WTC11 (cell line): ENCODE data around the gene FAM227B. TPM values are rescaled to one million over a fixed set of nuclear protein-coding genes. Genes with fewer than 3 reads are reported as not detected.

Experiments used
- ATAC-seq: fragments of 200-7000 bp; cut with Tn5 transposase; 2 replicates; pipeline ENCODE4 v1.10.0; 2021; ENCODE audit warnings: mild to moderate bottlenecking, moderate library complexity
- CTCF ChIA-PET: fragments of 300-600 bp; sonication (Branson Sonifier 250); formaldehyde crosslinking; loops from one replicate; lab custom pipeline; 2021; ENCODE audit warnings: antibody characterized with exemption; lab: Charles Lee
- POLR2A ChIA-PET: fragments of 350-600 bp; sonication (Branson Sonifier 250); formaldehyde crosslinking; loops from one replicate; lab custom pipeline; 2021; ENCODE audit warnings: antibody characterized with exemption; lab: Charles Lee
- DNase-seq: peaks from one replicate; pipeline ENCODE4 v3.0.0; 2021; ENCODE audit warnings: low spot score
- H3K27ac Mint-ChIP-seq: 2 replicates; pipeline ENCODE4 v1.8.0; 2021; ENCODE audit warnings: mixed read lengths
- H3K27me3 Mint-ChIP-seq: 2 replicates; pipeline ENCODE4 v1.8.0; 2021; ENCODE audit warnings: low read depth, mild to moderate bottlenecking, moderate library complexity, mixed read lengths
- H3K36me3 Mint-ChIP-seq: 2 replicates; pipeline ENCODE4 v1.8.0; 2021; ENCODE audit warnings: mixed read lengths
- H3K4me1 Mint-ChIP-seq: 2 replicates; pipeline ENCODE4 v1.8.0; 2022; ENCODE audit warnings: mixed read lengths
- H3K4me3 Mint-ChIP-seq: 2 replicates; pipeline ENCODE4 v1.8.0; 2021; ENCODE audit warnings: mild to moderate bottlenecking, moderate library complexity, mixed read lengths
- H3K9me3 Mint-ChIP-seq: 2 replicates; pipeline ENCODE4 v1.8.0; 2021; ENCODE audit warnings: mixed read lengths
- ATF1 ChIP-seq: sonication (generic); formaldehyde crosslinking; IDR thresholded peaks from 2 replicates; pipeline ENCODE4 v1.8.1; 2023; ENCODE audit warnings: mild to moderate bottlenecking, moderate library complexity, missing genetic modification reagents
- ATF2 ChIP-seq: sonication (generic); formaldehyde crosslinking; IDR thresholded peaks from 2 replicates; pipeline ENCODE4 v1.8.1; 2022; ENCODE audit warnings: low read depth, missing genetic modification reagents, borderline replicate concordance
- CTCF ChIP-seq: fragments of 200-600 bp; IDR thresholded peaks from 2 replicates; pipeline ENCODE4 v1.8.0; 2022; ENCODE audit warnings: antibody characterized with exemption
- E2F4 ChIP-seq: sonication (generic); formaldehyde crosslinking; IDR thresholded peaks from 2 replicates; pipeline ENCODE4 v1.8.1; 2022; ENCODE audit warnings: low read depth, mild to moderate bottlenecking, moderate library complexity, missing genetic modification reagents, borderline replicate concordance
- ELF4 ChIP-seq: sonication (generic); formaldehyde crosslinking; IDR thresholded peaks from 2 replicates; pipeline ENCODE4 v1.8.1; 2022; ENCODE audit warnings: low read depth, mild to moderate bottlenecking, moderate library complexity, missing genetic modification reagents
- ERG ChIP-seq: fragments of 250-450 bp; sonication (Bioruptor Pico); IDR thresholded peaks from 2 replicates; pipeline ENCODE4 v1.8.0; 2021; ENCODE audit warnings: mild to moderate bottlenecking
- GTF2I ChIP-seq: fragments of 250-450 bp; sonication (Bioruptor Pico); conservative IDR thresholded peaks from 2 replicates; pipeline ENCODE4 v1.4.0; 2021; ENCODE audit warnings: mild to moderate bottlenecking
- JAZF1 ChIP-seq: fragments of 250-450 bp; sonication (Bioruptor Pico); IDR thresholded peaks from 2 replicates; pipeline ENCODE4 v1.9.0; 2021; ENCODE audit warnings: moderate library complexity, mild to moderate bottlenecking, inconsistent platforms
- RELA ChIP-seq: sonication (generic); formaldehyde crosslinking; IDR thresholded peaks from 2 replicates; pipeline ENCODE4 v1.8.1; 2022; ENCODE audit warnings: missing genetic modification reagents, mild to moderate bottlenecking, borderline replicate concordance
- STAT6 ChIP-seq: sonication (generic); formaldehyde crosslinking; conservative IDR thresholded peaks from 2 replicates; pipeline ENCODE4 v1.8.1; 2023; ENCODE audit warnings: mild to moderate bottlenecking, low read depth, missing genetic modification reagents, moderate library complexity
- ZMAT4 ChIP-seq: fragments of 250-450 bp; sonication (Bioruptor Pico); IDR thresholded peaks from 2 replicates; pipeline ENCODE4 v1.9.0; 2021; ENCODE audit warnings: mild to moderate bottlenecking
- ZNF263 ChIP-seq: sonication (generic); formaldehyde crosslinking; IDR thresholded peaks from 2 replicates; pipeline ENCODE4 v1.8.1; 2022; ENCODE audit warnings: low read depth, mild to moderate bottlenecking, moderate library complexity, missing genetic modification reagents
- ZNF416 ChIP-seq: fragments of 250-450 bp; sonication (Bioruptor Pico); IDR thresholded peaks from 2 replicates; pipeline ENCODE4 v1.9.0; 2021; ENCODE audit warnings: mild to moderate bottlenecking, inconsistent platforms
- total RNA-seq: library from RNA; stranded (reverse); gene quantifications from 3 replicates; pipeline ENCODE4 v1.2.3, GENCODE V29; 2021

The FAM227B gene
- total RNA-seq, 1 experiment from 2014 or later, result 6.8 TPM

GRCh38 chr15:49501586-49501985 lies 119.0 kb downstream of the FAM227B start (continued):
- no peak for TF ChIP-seq CTCF

- Mint-ChIP-seq H3K27ac (no peak overlapping the region), H3K27me3 (no peaks in the 10 kb centered on the region), H3K4me3 (no peak overlapping the region), H3K36me3 (peaks cover 9% of the 10 kb centered on the region), H3K9me3 (peaks cover 18% of the 10 kb centered on the region), H3K4me1 (no peaks in the 10 kb centered on the region)
- CTCF ChIA-PET, result interaction anchor here (1.0 kb wide), 1 partner anchor 25 kb away, joined by 3 read pairs; no protein-coding TSS in a partner anchor
- POLR2A ChIA-PET, result no interaction called here
- no peak for TF ChIP-seq ZNF263
- no peak for TF ChIP-seq ELF4 (CRISPR knock-in tag)
- no peak for TF ChIP-seq ATF1 (CRISPR knock-in tag)
- TF ChIP-seq STAT6 (CRISPR knock-in tag), result no peak
- no peak for TF ChIP-seq ERG (CRISPR knock-in tag)
- no peak for TF ChIP-seq ZMAT4 (CRISPR knock-in tag)
- no peak for TF ChIP-seq ATF2 (CRISPR knock-in tag)
- TF ChIP-seq GTF2I (CRISPR knock-in tag), result no peak
- TF ChIP-seq E2F4, result no peak
- no peak for DNase-seq
- no peak for ATAC-seq
Measured at GRCh38 chr15:49495993-49496753, 124.4 kb downstream of the FAM227B start.

- H3K27ac Mint-ChIP-seq, result no peak overlapping the region
- no peak for DNase-seq
- 0 out of 2 replicates have a peak, but pooled peaks cover 3% of the 10 kb centered on the region for H3K4me1 Mint-ChIP-seq
- POLR2A ChIA-PET, result no interaction called here
- no peaks in the 10 kb centered on the region for H3K27me3 Mint-ChIP-seq
- CTCF ChIA-PET, result no interaction called here
- H3K36me3 Mint-ChIP-seq, result no peaks in the 10 kb centered on the region
- TF ChIP-seq JAZF1 (CRISPR knock-in tag), result no peak
- TF ChIP-seq RELA (CRISPR knock-in tag), result no peak
- TF ChIP-seq ZNF416 (CRISPR knock-in tag), result no peak
- H3K9me3 Mint-ChIP-seq, result peaks cover 7% of the 10 kb centered on the region
- ATAC-seq, result no peak
- H3K4me3 Mint-ChIP-seq, result no peak overlapping the region
Measured at GRCh38 chr15:49494842-49495241, 125.8 kb downstream of the FAM227B start.
